Liver (tissue), 3 donors: ENCODE data around the gene CCNG1.

Experiments
- CTCF ChIP-seq: fragments of 150-350 bp; IDR thresholded peaks from 2 replicates; pipeline ENCODE4 v1.5.1; 2017; ENCODE audit warnings: improper control_type of control experiment, low read depth, low read length; ENCODE audit not compliant: missing input control
- EGR1 ChIP-seq, 2 donors: IDR thresholded peaks; 2 replicates each; pipeline ENCODE4 v1.6.1; 2016 to 2018; ENCODE audit warnings: antibody characterized with exemption in 2 of 2, low read depth in 2 of 2
- HNF4A ChIP-seq, 2 donors: conservative IDR thresholded peaks; 2 replicates each; pipeline ENCODE4 v1.6.1; 2016; ENCODE audit warnings: antibody characterized with exemption in 2 of 2, mild to moderate bottlenecking in 2 of 2
- JUND ChIP-seq, 2 donors: IDR thresholded peaks; 2 replicates each; pipeline ENCODE4 v1.6.1; 2016; ENCODE audit warnings: antibody characterized with exemption in 2 of 2
- MAX ChIP-seq: IDR thresholded peaks from 2 replicates; pipeline ENCODE4 v1.6.1; 2016; ENCODE audit warnings: antibody characterized with exemption
- RAD21 ChIP-seq, 2 donors: IDR thresholded peaks; 2 replicates each; pipeline ENCODE4 v1.6.1; 2016; ENCODE audit warnings: antibody characterized with exemption in 2 of 2, mild to moderate bottlenecking in 2 of 2
- REST ChIP-seq: IDR thresholded peaks from 2 replicates; pipeline ENCODE4 v1.6.1; 2016; ENCODE audit warnings: antibody characterized with exemption, mild to moderate bottlenecking
- SP1 ChIP-seq: IDR thresholded peaks from 2 replicates; pipeline ENCODE4 v1.6.1; 2018; ENCODE audit warnings: antibody characterized with exemption, mild to moderate bottlenecking
- ZBTB33 ChIP-seq: IDR thresholded peaks from 2 replicates; pipeline ENCODE4 v1.6.1; 2016; ENCODE audit warnings: antibody characterized with exemption
- donor health status: healthy.
- donor health status: healthy.

GRCh38 chr5:163432544-163432943 lies 4.9 kb upstream of the CCNG1 start:
- TF ChIP-seq MAX (no peak), CTCF (no peak), HNF4A (conservative IDR thresholded peaks at IDR 0.05) (peak; percentile 76 to 81), JUND (IDR thresholded peaks at IDR 0.05) (peak in 1 of 2 donors; percentile 53), SP1 (peak; percentile 76), REST (no peak), EGR1 (IDR thresholded peaks at IDR 0.05; ENCODE audit: low read depth in 2 of 2) (no peak), ZBTB33 (no peak), RAD21 (IDR thresholded peaks at IDR 0.05) (peak in 1 of 2 donors; percentile 2)
